BE2C (cell line): ENCODE data around the gene HMGCS1.

Experiments
- DNase-seq: peaks from one replicate; pipeline ENCODE4 v3.0.0-alpha.2; 2020
- H3K27me3 ChIP-seq: fragments of 250-450 bp; sonication (Bioruptor Pico); 2 replicates; pipeline ENCODE4 v1.5.1; 2020; ENCODE audit warnings: mild to moderate bottlenecking
- H3K36me3 ChIP-seq: fragments of 250-450 bp; sonication (Bioruptor Pico); 2 replicates; pipeline ENCODE4 v1.5.1; 2020; ENCODE audit warnings: mild to moderate bottlenecking
- H3K4me1 ChIP-seq: fragments of 250-450 bp; sonication (Bioruptor Pico); 2 replicates; pipeline ENCODE4 v1.5.1; 2020
- H3K4me3 ChIP-seq: 2 replicates; pipeline ENCODE4 v1.5.1; 2011; ENCODE audit warnings: low read depth, low read length
- H3K9me3 ChIP-seq: fragments of 250-450 bp; sonication (Bioruptor Pico); 2 replicates; pipeline ENCODE4 v1.5.1; 2020
- CTCF ChIP-seq: IDR thresholded peaks from 2 replicates; pipeline ENCODE4 v1.5.1; 2012; ENCODE audit warnings: mild to moderate bottlenecking, low read depth, low read length

HMGCS1 gene

GRCh38 chr5:43302481-43302880 is 10.7 kb downstream of the HMGCS1 start:
- TF ChIP-seq CTCF, result no peak
- DNase-seq, result no peak
- H3K4me1 ChIP-seq, result peaks cover 32% of the 10 kb centered on the region
- H3K4me3 ChIP-seq, result no peak overlapping the region
- no peaks in the 10 kb centered on the region for H3K27me3 ChIP-seq
- no peaks in the 10 kb centered on the region for H3K9me3 ChIP-seq
- peaks cover 26% of the 10 kb centered on the region for H3K36me3 ChIP-seq

- DNase-seq, result no peak
- Histone ChIP-seq H3K27me3 (no peaks in the 10 kb centered on the region), H3K4me1 (peaks cover 27% of the 10 kb centered on the region), H3K9me3 (no peaks in the 10 kb centered on the region), H3K4me3 (no peak overlapping the region), H3K36me3 (peaks cover 34% of the 10 kb centered on the region)
- no peak for TF ChIP-seq CTCF
These were observed 11.5 kb downstream of the HMGCS1 start for GRCh38 chr5:43301653-43302091.

- Histone ChIP-seq H3K9me3 (no peaks in the 10 kb centered on the region), H3K36me3 (peaks cover 47% of the 10 kb centered on the region), H3K4me3 (no peak overlapping the region), H3K4me1 (peaks cover 24% of the 10 kb centered on the region), H3K27me3 (no peaks in the 10 kb centered on the region)
- TF ChIP-seq CTCF, result no peak
- no peak for DNase-seq
These were observed 13.1 kb downstream of the HMGCS1 start for GRCh38 chr5:43300112-43300511.

DNA sequence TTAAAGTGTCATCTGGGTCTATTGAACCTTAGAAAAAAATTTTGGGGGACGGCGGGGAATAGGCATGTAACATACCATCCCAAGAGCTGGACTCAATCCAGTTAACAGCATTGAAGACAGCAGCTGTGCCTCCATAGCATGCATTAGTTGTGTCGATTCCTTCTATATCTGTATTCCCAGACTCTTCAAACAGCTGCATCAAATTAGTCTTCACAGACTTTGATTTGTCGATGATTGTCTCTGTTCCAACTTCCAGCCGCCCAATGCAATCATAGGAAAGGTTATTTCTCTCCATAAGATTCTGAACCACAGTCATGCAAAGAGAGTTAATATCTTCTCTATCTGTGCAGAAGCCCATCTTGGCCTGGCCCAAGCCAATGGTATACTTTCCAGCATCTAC is 14.8 kb downstream of the HMGCS1 start:
- no peak for TF ChIP-seq CTCF
- DNase-seq, result peak; percentile 26
- Histone ChIP-seq H3K36me3 (peaks cover 59% of the 10 kb centered on the region), H3K4me3 (no peak overlapping the region), H3K27me3 (no peaks in the 10 kb centered on the region), H3K9me3 (no peaks in the 10 kb centered on the region), H3K4me1 (peaks cover 24% of the 10 kb centered on the region)

GRCh38 chr5:43296835-43297234 is 16.4 kb downstream of the HMGCS1 start:
- no peak for TF ChIP-seq CTCF
- no peak for DNase-seq
- Histone ChIP-seq H3K9me3 (no peaks in the 10 kb centered on the region), H3K36me3 (peaks cover 71% of the 10 kb centered on the region), H3K27me3 (no peaks in the 10 kb centered on the region), H3K4me3 (no peak overlapping the region), H3K4me1 (peaks cover 11% of the 10 kb centered on the region)

- H3K36me3 ChIP-seq, result peaks cover 78% of the 10 kb centered on the region
- H3K9me3 ChIP-seq, result no peaks in the 10 kb centered on the region
- H3K27me3 ChIP-seq, result no peaks in the 10 kb centered on the region
These were observed 18.0 kb downstream of the HMGCS1 start for GRCh38 chr5:43295202-43295601.

More at GRCh38 chr5:43295202-43295601, 18.0 kb downstream of the HMGCS1 start:
- no peak for TF ChIP-seq CTCF
- no peak for DNase-seq
- no peak overlapping the region for H3K4me3 ChIP-seq
- H3K4me1 ChIP-seq, result peaks cover 8% of the 10 kb centered on the region
